Hypothalamus (tissue), 51 donors: ENCODE measurements around the gene CDK9.
"Not testable (repeated sequence)": the region's sequence is repeated elsewhere in the genome, so short reads cannot be mapped to it uniquely, and the experiment has no call there.

Source experiments
- DNase-seq, 51 donors: peaks; one replicate each; lab custom pipeline; 2025; lab: John Stamatoyannopoulos, UW

CDK9 gene

GRCh38 chr9:127817881-127818434 lies 32.1 kb downstream of the CDK9 start:
- no peak for DNase-seq

- DNase-seq = no peak
These were observed 32.7 kb downstream of the CDK9 start for GRCh38 chr9:127818574-127818973.

DNA sequence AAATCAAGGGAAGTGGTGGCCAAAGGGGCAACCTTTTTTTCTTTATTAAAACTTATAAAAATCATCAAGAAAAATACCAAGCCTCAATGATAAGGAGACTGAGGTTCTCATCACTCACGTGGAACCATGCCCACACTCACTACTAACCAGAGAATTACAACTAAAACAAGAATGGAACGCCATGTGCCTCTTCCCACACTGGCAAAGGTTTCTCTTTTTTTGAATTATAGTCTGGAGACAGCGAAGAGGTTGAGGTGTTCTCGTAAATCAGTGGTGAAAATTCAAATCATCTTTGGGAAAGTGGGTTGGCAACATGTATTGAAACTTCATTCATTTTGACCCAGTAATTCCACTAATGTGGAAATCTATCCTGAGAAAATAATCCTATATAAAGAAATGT lies 36.3 kb downstream of the CDK9 start:
- no peak for DNase-seq

GRCh38 chr9:127825319-127826051 lies 39.7 kb downstream of the CDK9 start:
- peak in 10 of 51 donors; percentile 6 to 52 (median 18) for DNase-seq

DNA sequence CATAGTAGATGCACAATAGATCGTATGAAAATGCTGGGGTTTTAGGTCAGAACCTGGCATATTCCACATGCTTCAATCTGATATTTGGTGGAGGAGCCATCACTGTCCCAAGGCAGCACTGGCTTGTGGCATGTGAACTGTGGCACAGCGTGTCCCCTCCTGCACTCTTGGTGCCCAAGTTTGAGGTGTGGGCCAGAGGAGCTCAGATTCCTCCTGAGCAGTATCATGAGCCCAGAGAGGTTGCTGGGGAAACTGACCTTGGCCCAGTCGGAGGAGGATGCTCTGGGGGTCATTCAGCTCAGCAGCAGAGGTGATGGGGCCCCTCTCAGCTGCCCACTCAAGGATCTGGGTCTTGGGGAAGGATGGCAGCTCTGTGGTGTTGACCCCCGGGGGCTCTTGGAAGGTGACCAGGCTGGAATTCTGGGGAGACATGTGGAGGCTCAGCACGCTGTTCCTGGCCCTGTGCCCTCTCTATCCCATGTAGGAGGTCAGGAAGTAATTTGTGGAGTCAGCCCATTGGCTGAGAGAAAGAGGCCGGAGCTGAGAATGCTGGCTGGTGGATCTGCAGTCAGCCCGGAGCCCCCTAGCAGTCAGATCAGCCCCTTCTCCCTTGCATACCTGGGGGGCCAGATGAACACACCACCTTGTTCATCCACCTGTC lies 40.5 kb downstream of the CDK9 start:
- no peak for DNase-seq

DNA sequence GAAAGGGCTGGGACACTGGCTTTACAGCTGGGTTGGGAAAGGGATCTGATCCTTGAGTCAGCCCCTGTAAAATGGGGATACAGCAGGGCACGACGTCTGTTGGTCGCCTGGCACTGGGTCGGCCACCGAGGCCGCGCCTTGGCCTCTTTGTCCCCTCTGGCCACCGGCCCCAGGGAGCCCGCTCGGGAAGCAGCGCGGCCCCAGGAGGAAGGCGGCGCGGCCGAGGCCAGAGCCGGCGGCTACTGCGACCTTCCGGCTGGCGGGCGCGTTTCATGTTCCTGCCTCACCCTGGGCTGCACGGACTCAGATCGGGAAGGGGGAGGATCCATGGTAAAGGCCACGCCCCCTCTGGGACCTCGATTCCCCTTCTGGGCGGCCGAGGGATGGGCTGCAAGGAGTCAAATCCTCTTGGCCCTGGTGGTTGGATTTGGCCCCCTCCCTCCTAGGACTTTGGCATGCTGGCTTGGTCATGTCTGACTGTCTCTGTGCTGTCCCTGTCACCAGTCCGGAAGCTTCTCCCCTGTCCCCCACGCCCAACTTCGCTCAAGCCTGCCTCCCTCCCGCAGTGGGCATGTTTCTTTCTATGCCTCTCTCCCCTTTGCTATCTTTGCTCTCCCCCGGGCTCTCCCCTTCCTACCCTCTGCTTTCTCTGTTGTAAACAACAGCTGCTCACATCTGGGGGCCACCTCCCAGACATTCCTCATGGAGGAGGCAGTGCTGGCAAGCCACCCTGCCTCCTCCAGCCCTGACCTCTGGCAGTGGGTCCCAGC lies 42.6 kb downstream of the CDK9 start:
- DNase-seq = peak in 23 of 51 donors; percentile 5 to 54 (median 25)

DNA sequence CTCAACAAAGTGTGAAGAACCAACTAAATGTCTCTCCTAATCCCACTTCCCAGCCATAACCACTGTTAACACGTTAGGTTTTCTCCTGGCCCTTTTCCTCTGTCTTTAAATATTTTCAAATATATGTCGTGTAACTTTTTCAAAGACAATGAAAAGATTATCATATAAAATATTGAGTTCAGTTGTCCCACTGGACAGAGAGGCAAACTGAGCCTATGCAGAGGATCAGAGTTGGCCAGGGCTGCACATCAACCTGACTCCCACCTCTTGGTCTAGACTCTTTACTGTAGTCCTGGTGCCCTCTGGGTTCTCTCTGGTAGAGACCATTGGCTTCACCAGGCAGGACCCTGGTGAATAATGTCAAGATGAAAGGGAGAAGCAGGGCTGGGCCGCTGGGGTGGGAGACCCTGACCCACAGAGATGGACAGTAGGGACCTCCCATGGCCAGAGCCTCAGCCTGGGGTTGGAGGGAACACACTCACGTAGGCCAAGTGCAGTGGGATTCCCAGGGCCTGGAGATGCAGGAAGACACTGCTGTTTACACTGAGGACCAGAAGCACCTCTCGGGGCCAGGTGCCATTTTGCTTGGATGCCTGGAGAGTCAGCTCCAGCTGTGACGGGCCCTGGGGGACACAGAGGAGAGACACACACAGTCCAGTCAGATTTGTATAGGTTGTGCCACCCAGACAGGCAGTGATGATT lies 43.5 kb downstream of the CDK9 start:
- DNase-seq = no peak

DNA sequence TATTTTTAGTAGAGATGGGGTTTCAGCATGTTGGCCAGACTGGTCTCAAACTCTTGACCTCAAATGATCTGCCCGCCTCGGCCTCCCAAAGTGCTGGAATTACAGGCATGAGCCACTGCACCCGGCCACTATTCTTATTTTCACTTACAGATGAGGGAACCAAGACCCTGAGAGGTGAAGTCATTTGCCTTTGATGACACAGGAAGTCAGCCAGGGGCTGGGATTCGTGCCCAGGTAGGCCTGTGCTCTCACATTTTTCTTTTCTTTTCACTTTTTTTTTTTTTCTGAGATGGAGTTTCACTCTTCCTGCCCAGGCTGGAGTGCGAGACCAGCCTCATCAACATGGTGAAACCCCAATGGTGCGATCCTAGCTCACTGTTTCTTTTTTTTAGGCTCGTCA lies 46.4 kb downstream of the CDK9 start:
- DNase-seq = no peak

DNA sequence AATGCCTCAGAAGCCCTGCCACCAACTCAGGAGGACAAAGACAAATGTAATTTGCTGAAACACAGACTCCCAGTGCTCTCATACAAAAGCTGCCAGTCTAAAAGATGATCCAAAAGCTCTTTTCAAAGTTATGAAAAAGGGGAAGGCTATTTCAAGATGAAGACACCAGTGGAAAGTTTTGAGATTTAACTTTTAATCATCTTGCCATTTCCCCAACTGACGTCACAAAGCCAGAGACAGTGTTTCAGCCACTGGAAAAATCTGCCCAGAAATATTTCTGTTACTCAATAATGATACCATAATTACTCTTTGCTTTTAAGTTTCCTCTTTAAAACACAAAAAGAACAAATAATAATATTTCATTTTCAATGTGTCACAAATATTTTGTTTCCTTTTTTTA lies 47.7 kb downstream of the CDK9 start:
- no peak for DNase-seq

GRCh38 chr9:127835991-127836516 lies 50.2 kb downstream of the CDK9 start:
- DNase-seq = peak in 2 of 51 donors; percentile 9 to 20

- not testable (repeated sequence) for DNase-seq
These were observed 50.7 kb downstream of the CDK9 start for GRCh38 chr9:127836561-127836960.

DNA sequence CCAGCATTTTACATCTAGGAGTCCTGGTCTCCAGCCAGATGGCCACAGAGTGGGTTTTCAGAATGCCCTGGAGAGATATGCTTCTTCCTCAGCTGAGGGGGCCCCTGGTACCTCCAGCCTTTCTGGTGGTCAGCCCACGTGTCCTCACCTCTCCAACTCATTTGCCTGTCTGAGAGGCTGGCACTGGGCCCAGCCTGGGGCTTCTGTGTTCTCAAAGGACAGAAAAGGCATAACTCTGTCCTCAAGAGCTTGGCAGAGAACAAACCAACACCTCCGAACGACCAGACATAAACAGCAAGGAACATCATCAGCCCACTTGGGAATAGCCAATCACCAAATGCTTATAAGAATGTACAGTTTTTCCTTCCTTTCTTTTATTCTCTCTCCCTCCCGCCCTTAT lies 51.5 kb downstream of the CDK9 start:
- no peak for DNase-seq

GRCh38 chr9:127838375-127839078 lies 52.7 kb downstream of the CDK9 start:
- DNase-seq = peak in 3 of 51 donors; percentile 15 to 55 (median 31)
